ENCODE results near the gene OSBPL9.

The OSBPL9 gene

GRCh38 chr1:51653127-51653526 is 36.2 kb downstream of the OSBPL9 start:
- no peak overlapping the region for H3K4me3 ChIP-seq (ENCODE audit: control insufficient read depth, low read depth, low read length)
- no peak for TF ChIP-seq CTCF (IDR thresholded peaks at IDR 0.05; ENCODE audit: control insufficient read depth, insufficient read depth, low read depth, low read length, missing control alignments)
- DNase-seq (ENCODE audit: low read depth): no peak

DNA sequence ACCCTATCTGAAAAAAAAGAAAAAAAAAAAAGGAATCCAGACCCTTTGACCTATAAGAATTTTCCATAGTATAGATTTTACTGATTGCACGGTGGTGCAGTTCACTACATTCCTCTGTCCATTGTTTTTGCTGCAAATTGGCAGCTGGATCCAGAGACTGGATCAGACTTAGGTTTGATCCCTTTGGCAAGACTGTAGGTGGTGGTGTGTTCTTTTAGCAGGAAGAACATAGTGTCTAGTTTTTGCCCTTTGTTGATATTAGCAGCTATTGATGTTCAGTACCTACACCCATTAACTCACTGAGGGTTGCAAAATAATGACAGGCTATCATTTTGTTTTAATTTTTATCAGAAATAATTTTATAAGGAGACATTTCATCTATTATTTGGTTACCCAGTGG is 37.1 kb downstream of the OSBPL9 start:
- TF ChIP-seq CTCF (IDR thresholded peaks at IDR 0.05; ENCODE audit: control insufficient read depth, insufficient read depth, low read depth, low read length, missing control alignments): no peak
- H3K4me3 ChIP-seq (ENCODE audit: control insufficient read depth, low read depth, low read length): no peak overlapping the region
- DNase-seq (ENCODE audit: low read depth): no peak

GRCh38 chr1:51656374-51656773 is 39.5 kb downstream of the OSBPL9 start:
- no peak for TF ChIP-seq CTCF (IDR thresholded peaks at IDR 0.05; ENCODE audit: control insufficient read depth, insufficient read depth, low read depth, low read length, missing control alignments)
- no peak for DNase-seq (ENCODE audit: low read depth)
- no peak overlapping the region for H3K4me3 ChIP-seq (ENCODE audit: control insufficient read depth, low read depth, low read length)

DNA sequence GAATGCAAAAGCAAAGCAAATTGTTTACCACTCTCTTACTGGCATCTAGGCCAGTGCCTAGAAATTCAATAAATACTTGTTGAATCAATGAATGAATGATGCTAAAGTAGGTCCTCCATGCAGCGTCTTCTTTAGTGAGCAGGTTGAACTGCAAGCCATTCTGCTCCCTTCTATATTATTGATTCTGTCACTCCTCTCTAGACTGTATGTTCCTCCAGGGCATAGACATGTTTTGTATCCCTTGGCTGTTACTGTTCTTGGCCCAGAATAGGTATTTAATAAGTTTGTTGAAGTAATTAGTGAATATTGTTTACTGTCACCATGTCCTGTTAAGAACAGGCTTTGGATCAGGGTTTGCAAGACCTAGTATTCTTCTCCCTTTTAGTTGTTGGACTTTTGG is 43.7 kb downstream of the OSBPL9 start:
- TF ChIP-seq CTCF (IDR thresholded peaks at IDR 0.05; ENCODE audit: control insufficient read depth, insufficient read depth, low read depth, low read length, missing control alignments): no peak
- no peak for DNase-seq (ENCODE audit: low read depth)
- no peak overlapping the region for H3K4me3 ChIP-seq (ENCODE audit: control insufficient read depth, low read depth, low read length)

DNA sequence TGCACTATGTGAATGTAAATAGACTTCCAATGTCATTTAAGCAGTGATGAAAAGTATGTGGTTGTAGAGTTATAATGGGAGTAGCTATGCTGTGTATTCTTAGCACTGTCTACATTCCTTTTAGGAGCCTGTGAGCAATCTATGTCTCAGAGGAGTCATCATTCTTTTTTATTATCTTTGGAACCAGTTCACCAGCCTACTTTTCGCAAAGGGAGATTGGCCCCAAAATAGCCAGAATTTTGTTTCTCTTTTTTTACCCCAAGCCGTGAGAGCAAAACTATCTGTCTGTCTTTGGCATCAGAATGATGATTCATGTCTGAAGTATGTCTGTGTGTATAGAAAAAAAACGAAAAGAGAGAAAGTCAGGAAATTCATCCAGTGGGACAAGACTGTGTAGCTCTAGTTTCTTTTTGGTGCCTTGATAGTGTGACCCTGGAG is 44.2 kb downstream of the OSBPL9 start:
- TF ChIP-seq CTCF (IDR thresholded peaks at IDR 0.05; ENCODE audit: control insufficient read depth, insufficient read depth, low read depth, low read length, missing control alignments): no peak
- H3K4me3 ChIP-seq (ENCODE audit: control insufficient read depth, low read depth, low read length): no peak overlapping the region
- peak; percentile 93 for DNase-seq (ENCODE audit: low read depth)

GRCh38 chr1:51663105-51663504 is 46.2 kb downstream of the OSBPL9 start:
- TF ChIP-seq CTCF (IDR thresholded peaks at IDR 0.05; ENCODE audit: control insufficient read depth, insufficient read depth, low read depth, low read length, missing control alignments): no peak
- no peak overlapping the region for H3K4me3 ChIP-seq (ENCODE audit: control insufficient read depth, low read depth, low read length)
- DNase-seq (ENCODE audit: low read depth): no peak

DNA sequence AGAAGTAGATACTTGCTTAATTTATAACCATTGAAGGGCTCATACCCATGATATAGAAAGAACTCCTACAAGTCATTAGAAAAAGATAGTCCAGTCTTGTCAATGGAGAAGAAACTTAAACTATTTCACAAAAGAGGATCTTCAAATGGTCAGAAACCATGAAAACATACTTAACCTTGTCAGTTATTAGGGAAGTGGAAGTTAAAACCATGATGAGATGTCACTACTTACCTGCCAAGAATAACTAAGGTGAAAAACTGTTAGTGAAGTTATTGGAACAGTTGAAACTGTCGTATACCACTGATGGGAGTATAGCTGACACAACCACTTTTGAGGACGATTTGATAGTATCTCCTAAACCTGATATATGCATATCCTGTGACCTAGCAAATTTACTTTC is 46.8 kb downstream of the OSBPL9 start:
- no peak overlapping the region for H3K4me3 ChIP-seq (ENCODE audit: control insufficient read depth, low read depth, low read length)

More for the DNA sequence above, 46.8 kb downstream of the OSBPL9 start:
- DNase-seq (ENCODE audit: low read depth): no peak
- no peak for TF ChIP-seq CTCF (IDR thresholded peaks at IDR 0.05; ENCODE audit: control insufficient read depth, insufficient read depth, low read depth, low read length, missing control alignments)
